ENCODE measurements around the gene CHD1.

CHD1 gene

DNA sequence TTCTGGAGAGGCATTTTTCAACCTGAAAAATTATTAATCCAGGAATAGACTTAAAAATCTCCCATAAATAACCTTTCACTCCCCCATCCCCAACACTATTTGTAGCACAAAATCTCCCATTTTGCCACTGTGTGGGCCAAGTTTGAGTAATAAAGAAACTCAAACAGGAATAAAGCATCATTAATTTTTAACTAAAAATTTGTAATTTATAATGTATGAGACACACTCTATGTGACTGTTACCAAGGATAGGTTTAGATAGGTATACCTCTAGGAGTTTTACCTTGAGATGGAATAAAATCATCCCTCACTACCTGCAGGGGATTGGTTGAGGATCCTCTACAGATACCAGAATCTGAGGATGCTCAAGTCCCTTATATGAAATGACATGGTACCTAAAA is 30.1 kb downstream of the CHD1 start:
- no peak for DNase-seq

DNA sequence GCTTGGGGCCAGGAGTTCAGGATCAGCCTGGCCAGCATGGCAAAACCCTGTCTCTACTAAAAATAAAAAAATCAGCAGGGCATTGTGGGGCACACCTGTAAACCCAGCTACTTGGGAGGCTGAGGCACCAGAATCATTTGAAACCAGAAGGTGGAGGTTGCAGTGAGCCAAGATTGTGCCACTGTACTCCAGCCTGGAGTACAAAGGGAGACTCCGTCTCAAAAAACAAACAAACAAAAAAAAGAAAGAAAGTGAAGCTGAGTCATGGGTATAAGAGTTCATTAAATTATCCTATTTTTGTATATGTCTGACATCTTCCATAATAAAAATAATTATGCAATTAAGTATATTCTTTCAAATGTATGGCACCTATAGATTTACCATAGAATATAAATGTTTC is 37.2 kb downstream of the CHD1 start:
- DNase-seq, result no peak

DNA sequence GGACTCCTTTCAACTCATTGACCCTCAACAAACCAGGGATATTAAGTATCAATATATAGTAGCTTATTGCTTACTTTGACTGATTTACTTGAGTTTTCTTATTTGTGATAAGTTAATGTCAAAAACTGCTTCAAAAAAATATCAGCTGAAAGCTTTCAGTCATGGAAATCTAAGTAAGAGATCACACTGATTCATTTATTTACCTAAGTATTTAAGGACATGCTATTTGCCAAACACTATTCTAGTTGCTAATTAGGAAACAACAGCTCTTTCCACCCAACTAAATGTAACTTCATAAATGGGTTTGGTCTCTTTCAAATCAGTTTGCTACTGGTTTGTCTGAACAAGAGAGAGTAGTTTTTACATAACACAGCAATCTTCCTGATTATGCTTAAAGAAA is 48.2 kb downstream of the CHD1 start:
- no peak for DNase-seq

DNA sequence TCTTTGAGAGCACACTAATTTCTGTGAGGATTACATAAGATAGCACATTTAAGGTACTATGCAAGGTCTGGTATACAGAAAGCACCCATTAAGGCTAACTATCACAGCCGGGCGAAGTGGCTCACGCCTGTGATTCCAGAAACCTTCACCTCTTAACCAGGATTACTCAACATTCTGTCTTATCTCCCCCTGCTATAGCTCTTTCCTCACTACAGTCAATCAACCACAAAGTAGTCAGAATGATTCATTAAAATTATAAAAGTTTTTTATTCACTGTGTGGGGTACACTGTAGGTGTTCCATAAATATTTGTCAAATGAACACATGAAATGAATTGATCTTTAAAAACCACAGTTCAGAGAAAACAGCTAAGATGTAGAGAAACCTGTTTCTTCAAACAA is 48.7 kb downstream of the CHD1 start:
- no peak for DNase-seq

DNA sequence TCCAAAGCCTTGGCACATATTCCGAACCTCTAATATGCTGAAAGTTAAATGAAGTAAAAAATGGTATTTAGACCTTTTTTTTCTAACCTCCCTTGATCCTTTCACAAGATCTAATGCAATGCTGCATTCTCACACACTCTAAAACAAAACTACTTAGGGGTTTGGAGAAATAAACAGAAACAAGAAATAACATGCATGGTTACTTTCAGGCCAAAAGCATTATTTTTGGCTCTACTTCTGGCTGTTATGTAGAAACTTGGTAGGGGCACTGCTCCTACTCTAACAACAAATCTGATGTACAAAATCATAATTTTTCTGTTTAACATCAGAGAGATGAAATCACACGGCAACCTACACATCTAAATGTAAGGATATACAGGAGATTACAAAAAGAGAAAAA is 51.2 kb downstream of the CHD1 start:
- no peak for DNase-seq

DNA sequence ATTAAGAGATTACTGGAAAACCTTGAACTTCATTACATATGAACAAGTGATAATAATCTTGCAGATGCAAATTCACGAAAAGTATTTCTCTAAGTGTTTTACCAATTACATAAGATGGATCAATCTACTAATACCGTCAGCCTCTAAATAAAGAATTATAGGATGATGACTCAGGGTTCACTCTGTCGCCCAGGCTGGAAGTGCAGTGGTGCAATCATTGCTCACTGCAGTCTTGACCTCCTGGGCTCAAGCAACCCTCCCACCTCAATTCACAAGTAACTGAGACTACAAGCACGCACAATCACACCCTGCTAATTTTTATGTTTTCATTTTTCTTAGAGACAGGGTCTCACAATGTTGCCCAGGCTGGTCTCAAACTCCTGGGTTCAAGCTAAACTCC is 56.1 kb downstream of the CHD1 start:
- no peak for DNase-seq

DNA sequence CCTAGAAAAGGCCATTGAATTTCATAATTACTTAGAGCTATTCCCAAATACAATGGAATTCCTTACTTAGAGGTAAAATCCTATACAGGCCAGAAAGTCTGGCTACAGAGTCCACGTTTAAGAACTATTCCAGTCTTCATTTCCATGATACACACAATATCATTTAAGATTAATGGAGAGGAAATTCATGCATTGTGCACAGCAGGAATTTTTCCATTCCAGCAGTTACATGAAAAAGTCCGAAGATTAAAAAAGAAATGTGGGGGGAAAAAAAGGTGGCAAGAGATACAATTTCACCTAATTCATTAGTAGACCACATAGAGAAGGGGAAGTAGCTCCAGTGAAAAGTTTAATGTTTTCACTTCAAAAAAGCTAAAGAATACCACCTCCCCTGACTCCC is 63.1 kb downstream of the CHD1 start:
- DNase-seq, result no peak

DNA sequence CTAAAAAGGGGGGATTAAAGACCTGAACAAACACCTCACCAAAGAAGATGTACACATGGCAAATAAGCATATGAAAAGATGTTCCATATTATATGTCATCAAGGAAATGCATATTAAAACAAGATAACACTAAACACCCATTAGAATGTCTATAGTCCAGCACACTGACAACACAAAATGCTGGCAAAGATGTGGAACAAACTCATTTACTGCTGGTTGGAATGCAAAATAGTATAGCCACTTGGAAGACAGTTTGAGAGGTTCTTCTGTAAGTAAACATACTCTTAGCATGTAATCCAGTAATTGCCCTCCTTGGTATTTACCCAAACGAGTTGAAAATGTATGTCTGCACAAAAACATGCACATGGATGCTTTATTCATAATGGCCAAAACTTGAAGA is 81.8 kb downstream of the CHD1 start:
- DNase-seq, result no peak

DNA sequence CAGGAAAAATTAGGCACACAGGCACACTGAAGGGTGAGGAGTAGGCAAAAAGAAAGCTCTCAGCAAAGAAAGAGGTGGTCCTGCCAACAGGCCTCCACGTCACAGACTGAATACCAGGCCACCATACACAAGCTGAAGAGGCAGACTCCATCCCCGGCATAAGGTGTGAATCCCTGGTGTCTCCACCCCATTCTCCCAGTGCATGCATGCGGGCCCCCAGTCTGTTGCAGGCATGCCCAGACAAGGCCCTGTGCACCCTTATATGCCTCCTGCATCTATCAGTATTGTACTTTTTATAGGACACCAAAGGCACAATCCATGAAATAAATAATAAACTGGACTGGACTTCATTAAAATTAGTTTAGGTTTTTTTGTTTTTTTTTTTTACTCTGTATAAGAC is 82.3 kb downstream of the CHD1 start:
- no peak for DNase-seq

DNA sequence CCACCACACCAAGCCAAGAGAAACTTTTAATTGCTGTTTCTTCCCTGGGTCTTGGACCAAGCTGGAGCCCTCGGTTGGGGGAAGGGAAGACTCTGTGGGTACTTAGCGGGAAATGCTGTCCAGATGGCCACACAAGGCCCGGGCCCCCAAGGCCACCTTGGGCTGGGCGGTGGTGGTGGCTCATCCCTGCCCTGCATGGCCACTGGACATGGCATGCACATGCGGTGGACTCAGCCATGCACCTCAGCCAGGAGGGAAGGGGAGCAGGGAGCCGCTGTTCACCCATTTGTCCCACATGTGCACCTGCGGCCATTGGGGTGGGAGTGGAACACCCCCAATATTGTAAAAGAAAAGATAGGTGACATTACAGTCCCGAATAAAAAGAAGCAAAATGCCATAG is 82.9 kb downstream of the CHD1 start:
- DNase-seq, result no peak

DNA sequence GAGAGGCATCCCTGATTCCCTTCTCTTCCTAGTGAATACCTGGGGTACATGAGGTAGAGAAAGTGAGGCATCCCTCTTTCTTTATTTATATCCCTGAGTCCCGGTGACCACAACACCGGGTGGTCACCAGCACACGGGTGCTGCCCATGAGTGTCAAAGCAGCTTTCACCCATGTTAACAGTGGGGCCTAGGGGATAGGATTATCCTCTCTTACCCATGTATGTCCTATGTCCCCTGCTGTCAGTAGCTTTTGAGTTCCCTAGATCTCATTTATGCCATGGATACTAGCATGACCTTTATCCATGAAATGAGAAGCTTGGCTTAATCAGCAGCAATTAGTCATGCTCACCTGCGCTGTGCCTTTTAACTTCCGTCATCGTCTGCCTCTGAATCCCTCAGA is 83.9 kb downstream of the CHD1 start:
- DNase-seq, result no peak

DNA sequence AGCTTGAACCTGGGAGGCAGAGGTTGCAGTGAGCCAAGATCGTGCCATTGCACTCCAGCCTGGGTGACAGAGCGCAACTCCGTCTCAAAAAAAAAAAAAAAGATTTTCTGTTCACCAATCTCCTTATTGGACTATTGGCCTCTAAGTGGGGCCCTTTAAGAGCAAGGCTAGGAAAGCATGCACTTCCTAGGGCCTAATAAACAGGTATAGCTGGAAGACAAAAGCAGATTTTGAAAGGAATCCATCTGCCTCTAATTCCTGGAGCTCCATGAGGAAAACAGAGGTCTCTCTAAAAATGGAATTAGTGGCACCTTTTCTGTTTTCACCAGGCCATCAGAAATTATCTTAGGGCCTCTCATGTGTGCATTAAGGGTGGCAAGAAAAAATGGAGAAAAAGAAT is 85.3 kb downstream of the CHD1 start:
- DNase-seq, result no peak

DNA sequence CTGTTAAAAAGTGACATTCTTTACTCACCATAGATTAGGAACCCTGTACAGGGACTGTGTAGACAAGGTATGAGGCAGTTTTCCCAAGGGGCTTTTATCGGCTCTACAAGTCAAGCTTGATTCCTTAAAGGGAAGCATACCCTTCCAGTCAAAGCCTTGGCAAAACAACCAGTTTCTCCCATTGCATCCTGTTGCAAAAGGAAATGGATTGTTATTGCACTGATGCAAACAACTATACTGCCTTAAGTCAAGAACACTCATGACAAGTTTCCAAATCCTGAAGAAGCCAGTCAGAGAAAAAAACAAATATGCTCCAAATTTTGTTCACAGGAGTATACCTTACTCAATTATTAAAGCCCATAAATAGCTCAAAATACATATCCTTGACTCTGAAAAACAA is 87.9 kb downstream of the CHD1 start:
- no peak for DNase-seq

DNA sequence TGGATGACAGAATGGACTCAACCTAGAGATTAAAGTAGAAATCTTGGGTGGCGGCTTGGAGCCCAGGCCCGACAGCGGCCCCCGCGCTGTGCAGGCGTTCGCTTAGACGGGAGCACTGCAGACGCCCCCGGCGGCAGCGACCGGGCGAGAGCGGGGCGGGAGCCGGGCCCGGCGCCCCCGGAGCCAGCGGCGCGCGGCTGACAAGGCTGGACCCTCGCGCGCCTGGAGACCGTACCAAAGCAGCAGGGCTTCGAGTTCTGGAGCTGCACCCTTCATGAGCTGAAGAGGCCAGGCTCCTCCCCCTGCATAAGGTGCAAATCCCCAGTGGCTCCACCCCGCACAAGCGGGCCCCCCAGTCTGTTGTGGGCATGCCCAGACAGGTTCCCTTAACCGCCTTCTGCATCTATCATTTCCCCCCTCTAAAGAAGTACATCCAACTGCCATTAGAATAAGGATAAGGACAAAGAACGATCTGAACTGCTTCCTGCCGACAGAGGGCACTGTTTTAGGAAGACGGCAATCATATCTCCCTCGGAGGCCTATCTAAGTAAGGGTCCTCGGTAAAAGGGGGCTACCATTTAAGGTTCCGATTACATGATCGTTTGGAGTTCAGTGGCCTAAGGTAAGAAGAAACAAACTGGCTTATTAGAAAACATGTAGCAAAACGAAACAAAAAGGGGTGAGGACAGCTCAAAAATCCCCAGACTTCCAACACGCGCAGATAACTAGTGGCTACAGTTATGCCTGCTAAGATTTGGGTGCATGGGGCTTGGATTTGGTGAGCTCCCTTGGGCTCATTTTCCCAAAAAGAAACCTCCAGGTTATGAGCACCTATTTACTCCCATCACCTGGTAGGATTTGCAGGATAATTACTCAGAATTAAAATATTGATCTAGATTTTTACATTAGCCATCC is 89.1 kb downstream of the CHD1 start:
- no peak for DNase-seq

DNA sequence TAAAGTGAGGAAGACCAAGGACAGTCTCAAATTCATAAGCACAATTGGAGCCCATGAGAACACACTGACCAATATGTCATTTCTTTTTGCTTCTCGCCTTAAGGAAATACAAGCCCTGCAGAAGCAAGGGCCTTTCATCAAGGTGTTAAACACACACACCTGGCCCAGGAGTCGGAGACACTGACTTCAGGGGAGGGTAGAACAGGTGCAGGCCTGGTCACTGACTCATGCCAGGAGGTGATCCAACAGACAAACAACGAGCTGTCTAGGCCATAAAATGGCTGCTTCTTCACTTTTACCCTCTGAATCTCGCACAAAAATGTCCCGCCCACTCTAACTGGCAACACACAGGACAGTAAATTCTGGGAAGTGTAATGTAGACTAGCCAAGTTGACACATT is 92.6 kb downstream of the CHD1 start:
- DNase-seq, result no peak

DNA sequence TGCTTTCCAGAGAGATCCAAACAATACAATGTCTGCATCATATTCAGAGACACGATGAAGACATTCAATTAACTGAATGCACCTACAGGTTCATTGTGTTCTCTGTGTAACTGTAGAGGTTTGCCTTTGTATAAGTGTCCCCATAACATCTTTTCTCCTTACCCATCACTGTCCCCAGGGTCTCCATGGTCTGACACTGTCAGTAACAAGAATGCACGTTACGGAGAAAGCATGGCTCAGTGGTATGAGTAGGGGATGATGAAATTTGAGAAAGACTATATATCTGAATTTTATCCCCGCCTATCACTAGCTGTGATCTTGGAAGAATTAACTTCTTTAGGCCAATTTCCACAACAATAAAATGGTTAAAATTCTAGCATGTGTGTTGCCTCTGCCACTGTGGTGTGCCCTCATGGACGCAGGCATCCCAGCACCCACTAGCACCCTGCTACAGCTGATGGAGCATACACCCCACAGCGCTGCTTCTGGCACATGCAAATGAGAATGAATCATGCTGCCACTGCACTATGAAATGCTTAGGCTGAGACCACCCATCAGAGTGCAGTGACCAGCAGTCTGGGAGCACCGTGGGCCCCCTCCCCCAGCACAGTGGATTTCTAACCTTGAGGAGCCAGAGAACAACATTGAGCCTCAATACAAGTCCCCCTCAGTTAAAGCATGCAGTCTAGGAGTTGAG is 101.1 kb downstream of the CHD1 start:
- no peak for DNase-seq

DNA sequence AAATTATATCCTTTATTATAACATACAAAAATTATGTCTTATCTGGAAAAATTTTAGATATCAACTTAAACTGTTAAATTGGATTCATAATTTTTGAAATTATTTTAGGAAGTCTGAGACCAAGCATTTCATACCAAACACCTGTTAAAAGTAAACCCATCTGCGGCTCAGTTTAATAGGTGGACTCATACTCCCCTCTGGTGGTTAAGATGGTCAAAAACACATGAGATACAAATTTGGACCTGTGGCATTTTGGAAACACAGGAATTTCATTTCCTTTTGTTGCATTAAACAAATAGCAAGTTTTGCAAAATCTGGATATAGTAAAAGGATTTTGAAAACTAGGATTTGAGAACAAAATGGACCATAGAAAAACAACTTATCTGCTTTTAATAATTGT is 101.6 kb downstream of the CHD1 start:
- DNase-seq, result no peak

DNA sequence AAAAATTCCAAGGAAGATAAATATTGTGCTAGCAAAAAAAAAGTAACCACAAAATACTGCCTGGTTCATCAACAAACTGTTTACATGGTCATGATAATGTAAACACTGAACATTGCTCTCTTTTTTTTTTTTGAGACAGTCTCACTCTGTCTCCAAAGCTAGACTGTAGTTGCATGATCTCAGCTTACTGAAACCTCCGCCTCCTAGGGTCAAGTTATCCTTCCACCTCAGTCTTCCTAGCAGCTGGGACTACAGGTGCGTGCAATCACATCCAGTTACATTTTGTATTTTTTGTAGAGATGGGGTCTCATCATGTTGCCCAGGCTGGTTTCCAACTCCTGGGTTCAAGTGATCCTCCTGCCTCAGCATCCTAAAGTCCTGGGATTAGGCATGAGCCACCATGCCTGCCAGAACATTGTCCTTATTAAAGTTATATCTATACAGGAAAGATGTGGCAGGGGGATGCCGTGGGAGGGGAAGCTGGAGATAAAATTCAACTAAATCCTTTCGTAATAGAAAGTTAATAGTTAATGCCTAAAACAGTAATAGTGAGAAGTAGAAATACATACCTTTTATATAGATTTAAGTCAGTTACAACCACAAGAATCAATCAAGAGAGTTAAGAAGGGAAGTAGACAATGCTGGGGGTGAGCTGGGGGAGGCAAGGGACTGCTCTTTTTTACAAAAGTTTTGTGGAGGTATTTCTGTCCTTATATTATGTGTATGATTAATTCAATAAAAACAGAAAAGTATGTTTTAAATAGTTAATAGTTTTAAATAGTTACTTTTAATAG is 103.0 kb downstream of the CHD1 start:
- no peak for DNase-seq

DNA sequence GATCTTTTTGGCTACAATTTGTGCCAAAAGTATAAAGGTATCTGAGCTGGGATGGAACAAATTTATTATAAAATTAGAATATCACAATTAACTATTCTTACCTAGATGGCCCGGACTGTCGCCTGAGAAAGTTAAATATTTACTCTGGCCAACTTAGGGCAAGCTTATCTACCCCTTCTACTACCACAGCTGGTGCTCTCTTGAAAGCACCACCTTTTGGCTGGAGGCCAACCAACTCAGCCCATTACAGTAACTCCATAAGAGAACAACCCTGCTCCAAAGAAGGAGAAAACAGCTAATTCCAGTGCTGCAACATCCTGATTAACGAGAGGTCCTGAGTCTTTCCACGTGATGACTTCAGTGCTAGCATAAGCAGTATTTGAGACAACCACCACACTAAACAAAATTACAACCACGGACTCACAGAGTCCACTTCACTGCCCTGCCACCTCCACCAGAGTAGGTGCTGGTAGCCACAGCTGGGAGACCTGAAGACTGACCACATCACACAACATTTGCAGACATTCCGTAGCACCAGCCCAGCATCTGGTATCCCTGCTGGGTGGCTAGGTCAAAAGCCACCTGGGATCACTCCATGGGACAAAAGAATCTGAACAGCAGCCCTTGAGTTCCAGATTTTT is 112.1 kb downstream of the CHD1 start:
- no peak for DNase-seq

DNA sequence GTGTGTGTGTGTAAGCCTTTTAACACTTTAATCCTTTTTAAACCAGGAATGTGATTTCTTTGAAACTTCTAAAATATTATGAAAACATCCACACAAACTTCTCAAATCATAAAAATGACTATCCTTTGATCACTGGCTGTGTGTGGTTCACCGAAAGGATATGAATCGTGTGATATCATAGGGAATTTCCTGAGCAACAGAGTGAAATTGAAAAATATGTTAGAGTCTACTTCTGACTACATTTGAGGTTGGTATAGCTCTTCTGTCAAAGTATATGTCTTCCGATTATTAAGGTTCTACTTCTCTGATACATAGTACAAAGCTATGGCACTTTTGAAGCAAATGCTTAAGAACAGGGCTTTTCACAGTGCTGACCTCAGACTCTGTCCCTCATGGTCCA is 115.1 kb downstream of the CHD1 start:
- no peak for DNase-seq

DNA sequence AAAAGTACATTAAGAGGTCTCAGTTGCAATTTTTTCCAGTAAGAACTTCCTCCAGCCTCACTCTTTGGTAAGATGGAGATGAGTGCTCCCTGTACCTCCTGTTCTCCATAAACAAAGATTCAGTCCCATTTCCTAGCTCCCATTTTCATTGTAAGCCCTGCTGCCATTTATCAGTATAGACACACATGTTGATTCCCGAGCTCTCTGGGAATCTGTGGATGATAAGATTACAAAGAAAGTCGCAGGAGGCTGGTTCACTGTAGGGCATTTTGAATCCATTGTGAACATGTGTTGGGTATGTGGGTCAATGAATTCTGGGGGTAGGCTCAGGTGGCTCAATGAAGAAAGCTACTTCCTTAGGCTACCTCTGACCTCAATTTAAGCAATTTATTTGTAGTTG is 118.6 kb downstream of the CHD1 start:
- DNase-seq, result no peak

DNA sequence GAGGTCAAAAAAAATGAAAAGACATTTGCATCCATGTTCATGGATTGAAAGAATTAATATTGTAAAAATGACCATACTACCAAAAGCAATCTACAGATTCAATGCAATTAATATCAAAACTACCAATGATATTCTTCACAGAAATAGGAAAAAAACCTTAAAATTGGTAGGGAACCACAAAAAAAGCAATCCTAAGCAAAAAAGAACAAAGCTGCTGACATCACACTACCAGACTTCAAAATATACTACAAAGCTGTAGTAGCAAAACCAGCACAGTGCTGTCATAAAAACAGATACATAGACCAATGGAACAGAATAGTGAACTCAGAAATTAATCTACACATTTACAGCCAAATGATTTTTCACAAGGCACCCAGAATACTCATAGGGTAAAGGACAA is 121.0 kb downstream of the CHD1 start:
- DNase-seq, result no peak

DNA sequence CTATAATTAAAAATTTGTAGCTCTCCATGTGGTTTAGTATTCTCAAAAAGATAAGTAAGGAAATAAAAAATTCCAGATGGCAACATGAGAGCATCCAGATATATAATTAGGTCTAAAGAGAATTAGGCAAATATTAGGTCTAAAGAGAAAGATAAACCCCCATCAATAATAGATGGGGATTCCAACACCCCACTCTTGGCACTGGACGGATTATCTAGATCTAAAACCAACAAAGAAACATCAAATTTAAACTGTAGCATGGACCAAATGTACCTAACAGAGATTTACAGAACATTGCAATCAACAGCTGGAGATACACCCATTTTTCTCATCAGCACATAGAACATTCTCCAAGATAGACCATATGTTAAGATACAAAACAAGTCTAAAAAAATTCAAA is 123.7 kb downstream of the CHD1 start:
- DNase-seq, result no peak
